HS-27A (cell line): ENCODE measurements around the gene PARD3.

Source experiments
- DNase-seq: peaks from one replicate; pipeline ENCODE4 v3.0.0-alpha.2; 2012; ENCODE audit warnings: low read depth, missing footprints

PARD3 gene

GRCh38 chr10:34183016-34183796, 631.9 kb downstream of the PARD3 start:
- no peak for DNase-seq

- no peak for DNase-seq
Measured at GRCh38 chr10:34181553-34182300, 633.4 kb downstream of the PARD3 start.

DNA sequence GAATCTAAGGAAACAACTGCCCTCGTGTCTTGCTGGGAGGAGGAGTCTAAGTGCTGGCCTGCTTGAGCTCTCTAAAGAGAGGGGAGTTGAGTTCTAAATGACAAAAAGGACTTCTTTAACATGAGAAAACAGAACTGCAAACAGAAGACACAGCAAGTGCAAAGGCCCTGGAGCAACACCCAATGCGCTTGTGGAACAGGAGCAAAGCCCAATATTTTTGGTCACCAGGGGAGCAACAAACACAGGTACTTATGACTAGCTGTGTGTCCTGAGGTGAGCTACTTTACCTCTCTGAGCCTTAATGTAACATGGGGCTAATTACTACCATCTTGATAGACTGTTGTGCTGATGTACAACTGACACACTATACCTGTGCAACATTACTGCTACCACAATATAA, 634.3 kb downstream of the PARD3 start:
- DNase-seq = no peak

DNA sequence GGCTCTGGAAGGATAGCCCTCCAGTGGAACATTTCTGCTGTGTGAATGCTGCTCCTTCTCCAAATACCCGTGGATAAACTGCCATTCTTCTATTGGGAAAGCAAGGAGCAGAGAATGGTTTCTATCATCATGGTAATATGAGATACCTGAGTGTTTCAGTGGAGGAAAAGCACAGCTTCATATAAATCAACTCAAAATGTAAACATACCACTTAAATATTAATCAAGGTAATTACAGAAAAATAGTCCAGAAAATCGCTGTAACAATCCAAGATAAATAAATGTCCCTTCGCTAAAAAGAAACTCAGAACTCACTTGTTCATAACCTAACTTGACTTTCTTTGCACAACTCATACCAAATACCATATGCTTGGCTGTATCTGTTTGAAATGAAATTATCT, 635.8 kb downstream of the PARD3 start:
- no peak for DNase-seq

GRCh38 chr10:34178756-34179155, 636.3 kb downstream of the PARD3 start:
- no peak for DNase-seq

GRCh38 chr10:34178196-34178595, 636.9 kb downstream of the PARD3 start:
- no peak for DNase-seq

GRCh38 chr10:34177445-34177844, 637.7 kb downstream of the PARD3 start:
- no peak for DNase-seq

GRCh38 chr10:34176351-34176750, 638.7 kb downstream of the PARD3 start:
- DNase-seq = no peak

GRCh38 chr10:34175121-34175520, 640.0 kb downstream of the PARD3 start:
- no peak for DNase-seq

DNA sequence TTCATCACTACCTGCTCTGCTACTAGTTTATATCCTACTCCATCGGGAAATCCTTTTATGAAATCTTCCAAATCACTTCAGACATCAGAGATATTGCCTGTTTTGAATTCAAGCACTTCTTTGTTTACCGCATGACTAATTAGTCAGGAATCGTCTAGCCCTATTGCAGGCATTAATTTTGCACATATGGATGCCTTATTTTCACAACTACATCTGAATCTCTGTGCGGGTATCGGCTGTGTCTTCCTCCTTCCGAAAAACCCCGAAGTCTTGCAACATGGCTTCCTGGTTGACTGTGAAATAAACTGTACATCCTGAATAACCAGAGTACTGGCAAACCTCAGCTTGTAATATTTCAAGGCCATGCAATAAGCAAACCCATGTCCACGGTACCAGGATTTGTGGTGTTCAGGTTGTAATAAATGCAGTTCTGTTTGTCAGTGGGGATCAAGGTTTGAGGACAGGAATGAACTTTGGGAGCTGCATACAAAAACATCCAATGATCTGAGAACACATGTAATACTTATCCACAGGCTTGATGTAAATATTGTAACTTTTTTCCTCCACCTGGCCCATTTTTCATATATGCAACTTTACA, 642.1 kb downstream of the PARD3 start:
- DNase-seq = no peak

DNA sequence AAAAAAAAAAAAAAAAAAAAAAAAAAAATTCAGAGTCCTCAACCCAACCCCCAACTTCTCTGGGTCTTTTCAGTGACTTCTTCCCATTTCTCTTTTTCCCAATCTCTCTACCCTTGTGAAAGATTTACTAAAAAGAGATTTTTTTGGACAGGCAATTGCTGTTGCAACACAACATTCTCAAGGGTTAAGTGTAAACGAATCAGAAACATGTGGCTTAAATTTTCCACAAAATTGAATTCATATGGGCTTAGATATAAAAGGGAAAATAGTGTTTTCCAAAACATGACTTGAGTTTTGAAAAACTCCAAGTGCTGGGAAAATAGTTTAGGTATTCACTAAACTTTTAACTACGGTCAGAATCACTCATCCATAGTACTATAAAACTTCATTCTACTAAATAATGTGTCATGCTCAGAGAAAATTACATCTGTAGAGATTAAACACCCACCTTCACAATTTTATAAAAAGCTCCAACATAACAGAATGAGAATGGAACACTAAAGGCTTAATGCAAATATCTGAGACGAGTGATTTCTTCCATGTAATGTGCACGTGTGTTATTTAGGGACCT, 643.1 kb downstream of the PARD3 start:
- DNase-seq = no peak

GRCh38 chr10:34169677-34170076, 645.4 kb downstream of the PARD3 start:
- DNase-seq = no peak

DNA sequence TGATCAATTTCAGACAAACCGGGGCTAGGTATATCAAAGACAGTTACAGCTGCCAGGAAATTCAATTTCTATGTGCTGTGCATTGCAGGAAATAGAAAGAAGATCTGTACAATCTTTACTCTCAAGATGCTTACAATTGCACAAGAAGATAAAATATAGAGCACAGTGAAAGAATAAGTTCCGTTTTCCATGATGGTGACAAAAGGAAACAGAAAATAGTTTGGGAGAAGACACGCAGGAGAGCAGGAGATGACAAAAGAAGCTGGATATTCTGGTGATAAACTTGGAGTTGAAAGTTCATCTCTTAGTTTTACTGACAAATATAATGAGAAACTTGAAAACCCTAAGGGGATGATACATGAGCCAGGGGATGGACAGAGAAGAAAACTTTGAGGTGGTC, 646.0 kb downstream of the PARD3 start:
- no peak for DNase-seq

GRCh38 chr10:34168439-34168838, 646.7 kb downstream of the PARD3 start:
- DNase-seq = no peak

GRCh38 chr10:34166823-34167222, 648.3 kb downstream of the PARD3 start:
- DNase-seq = no peak

- no peak for DNase-seq
Measured at GRCh38 chr10:34166354-34166753, 648.7 kb downstream of the PARD3 start.

- DNase-seq = no peak
Measured at GRCh38 chr10:34164029-34164428, 651.1 kb downstream of the PARD3 start.

GRCh38 chr10:34163075-34163905, 651.8 kb downstream of the PARD3 start:
- no peak for DNase-seq

- no peak for DNase-seq
Measured at GRCh38 chr10:34161777-34162370, 653.2 kb downstream of the PARD3 start.

DNA sequence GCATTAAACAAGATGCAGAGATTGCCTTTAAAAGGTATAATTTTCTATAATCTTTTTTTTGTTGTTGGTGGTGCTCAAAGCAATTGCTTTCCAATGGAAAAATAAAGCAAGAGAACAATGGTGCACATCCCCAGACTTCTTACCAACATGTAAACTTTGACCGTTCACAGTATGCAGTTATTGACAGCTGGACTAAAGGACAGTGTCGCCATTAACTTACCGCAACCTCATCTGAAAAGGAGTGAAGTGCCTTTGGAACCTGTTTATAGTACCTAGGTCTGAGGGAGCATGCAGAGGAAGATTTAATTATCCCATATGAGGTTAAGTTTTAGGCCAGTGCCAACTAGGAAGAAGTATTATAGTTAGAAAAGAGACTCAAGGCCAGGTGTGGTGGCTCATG, 654.5 kb downstream of the PARD3 start:
- no peak for DNase-seq

GRCh38 chr10:34157501-34157900, 657.6 kb downstream of the PARD3 start:
- DNase-seq = no peak
